Hematopoietic multipotent progenitor cell treated with erythropoietin and hydrocortisone succinate and interleukin-3 and kit ligand, for 17 days (in vitro differentiated cells): Measurements from ENCODE around the gene PALS2.

Experiments
- DNase-seq: peaks from one replicate; pipeline ENCODE4 v3.0.0-alpha.2; 2015; ENCODE audit warnings: low spot score

The PALS2 gene

GRCh38 chr7:24572997-24573553 lies at the start of gene PALS2:
Gene PALS2, plus strand, starts transcription at chr7:24573452. Its CDS starts 50,216 bp downstream, at chr7:24623668.
- peak; percentile 13 for DNase-seq

- no peak for DNase-seq
Observed at GRCh38 chr7:24531255-24531654, 42.0 kb upstream of the PALS2 start.

GRCh38 chr7:24536682-24537081 lies 36.6 kb upstream of the PALS2 start:
- no peak for DNase-seq

- no peak for DNase-seq
Observed at GRCh38 chr7:24540956-24541355, 32.3 kb upstream of the PALS2 start.

GRCh38 chr7:24545215-24545614 lies 28.0 kb upstream of the PALS2 start:
- DNase-seq, result no peak

- no peak for DNase-seq
Observed at GRCh38 chr7:24548390-24548789, 24.9 kb upstream of the PALS2 start.

- DNase-seq, result no peak
Observed at GRCh38 chr7:24549991-24550390, 23.3 kb upstream of the PALS2 start.

GRCh38 chr7:24555184-24555583 lies 18.1 kb upstream of the PALS2 start:
- no peak for DNase-seq

GRCh38 chr7:24555719-24556118 lies 17.5 kb upstream of the PALS2 start:
- DNase-seq, result no peak

- DNase-seq, result no peak
Observed at GRCh38 chr7:24560772-24561171, 12.5 kb upstream of the PALS2 start.

GRCh38 chr7:24566274-24566673 lies 7.0 kb upstream of the PALS2 start:
- no peak for DNase-seq

GRCh38 chr7:24570983-24571382 lies 2.3 kb upstream of the PALS2 start:
- DNase-seq, result no peak

GRCh38 chr7:24572016-24572392 lies 1.2 kb upstream of the PALS2 start:
- DNase-seq, result no peak

GRCh38 chr7:24572393-24572996 lies 757 bp upstream of the PALS2 start:
- DNase-seq, result no peak

- no peak for DNase-seq
Observed at GRCh38 chr7:24573554-24574338, 494 bp downstream of the PALS2 start.

- DNase-seq, result no peak
Observed at GRCh38 chr7:24574386-24574785, 1.1 kb downstream of the PALS2 start.

- no peak for DNase-seq
Observed at GRCh38 chr7:24574950-24575349, 1.7 kb downstream of the PALS2 start.

- DNase-seq, result peak; percentile 40
Observed at GRCh38 chr7:24576171-24577025, 3.1 kb downstream of the PALS2 start.

- DNase-seq, result no peak
Observed at GRCh38 chr7:24578052-24578451, 4.8 kb downstream of the PALS2 start.

- DNase-seq, result no peak
Observed at GRCh38 chr7:24580283-24580946, 7.2 kb downstream of the PALS2 start.

- no peak for DNase-seq
Observed at GRCh38 chr7:24582166-24582565, 8.9 kb downstream of the PALS2 start.

- DNase-seq, result peak; percentile 18
Observed at GRCh38 chr7:24587853-24588252, 14.6 kb downstream of the PALS2 start.
